Spleen (tissue), 11 donors: ENCODE data around the gene RBM39. TPM values are rescaled to one million over a fixed set of nuclear protein-coding genes. Genes with fewer than 3 reads are reported as not detected.

Source experiments
- DNase-seq: peaks from one replicate; pipeline ENCODE4 v3.0.0-alpha.2; 2020
- H3K27ac ChIP-seq, 8 donors: fragments of 200-600 bp; sonication (generic) in 7 of 8; 1 replicate in 4 of 8; 2 replicates in 4 of 8; pipeline versions ENCODE4 v1.5.0 to v1.8.0; 2016 to 2021; ENCODE audit warnings: inconsistent platforms in 4 of 8, mild to moderate bottlenecking in 4 of 8, moderate library complexity in 1 of 8
- H3K27me3 ChIP-seq, 7 donors: fragments of 200-600 bp; sonication (generic) in 6 of 7; replicated peaks in 1 of 7; 1 replicate in 4 of 7; 2 replicates in 3 of 7; pipeline versions ENCODE4 v1.5.0 to v1.8.0; 2016 to 2021; ENCODE audit warnings: inconsistent platforms in 3 of 7, mild to moderate bottlenecking in 1 of 7
- H3K36me3 ChIP-seq, 6 donors: fragments of 200-600 bp; sonication (generic) in 5 of 6; 1 replicate in 4 of 6; 2 replicates in 2 of 6; pipeline versions ENCODE4 v1.5.0 to v1.8.0; 2016 to 2021; ENCODE audit warnings: inconsistent platforms in 2 of 6
- H3K4me1 ChIP-seq, 6 donors: fragments of 200-600 bp; sonication (generic) in 5 of 6; 1 replicate in 3 of 6; 2 replicates in 3 of 6; pipeline versions ENCODE4 v1.5.0 to v1.8.0; 2016 to 2021; ENCODE audit warnings: inconsistent platforms in 3 of 6
- H3K4me3 ChIP-seq, 8 donors: fragments of 200-600 bp; sonication (generic) in 7 of 8; 1 replicate in 4 of 8; 2 replicates in 4 of 8; pipeline versions ENCODE4 v1.5.0 to v1.8.0; 2016 to 2021; ENCODE audit warnings: inconsistent platforms in 4 of 8, mild to moderate bottlenecking in 4 of 8, moderate library complexity in 2 of 8
- H3K9me3 ChIP-seq, 8 donors: fragments of 200-600 bp; sonication (generic) in 7 of 8; 1 replicate in 4 of 8; 2 replicates in 4 of 8; pipeline versions ENCODE4 v1.5.0 to v1.8.0; 2016 to 2021; ENCODE audit warnings: inconsistent platforms in 4 of 8
- CTCF ChIP-seq, 11 experiments: fragments of 200-600 bp in 7 of 11; fragments of 450-650 bp in 4 of 11; sonication (generic) in 4 of 11; IDR thresholded peaks in 8 of 11; conservative IDR thresholded peaks in 3 of 11; 1 replicate in 7 of 11; 2 replicates in 4 of 11; pipeline versions ENCODE4 v1.4.0 to v1.8.0; 2016 to 2021; ENCODE audit warnings: antibody characterized with exemption in 11 of 11, inconsistent platforms in 4 of 11, mild to moderate bottlenecking in 1 of 11
- POLR2A ChIP-seq, 3 donors: fragments of 450-650 bp; IDR thresholded peaks; one replicate each; pipeline ENCODE4 v1.5.1; 2017; ENCODE audit warnings: antibody characterized with exemption in 3 of 3, mild to moderate bottlenecking in 1 of 3
- POLR2AphosphoS5 ChIP-seq, 3 donors: sonication (generic); formaldehyde crosslinking; IDR thresholded peaks; one replicate each; pipeline ENCODE4 v1.5.1; 2017; ENCODE audit warnings: antibody characterized with exemption in 3 of 3
- WGBS, 5 donors: extraction: QIAGEN DNeasy Blood & Tissue Kit in 3 of 5; methylation state at CpG; one replicate each; pipeline versions ENCODE4 v1.1.5 to v1.1.7; 2013 to 2018; 5-methylcytosine and 5-hydroxymethylcytosine counted together
- intact Hi-C: fragments of 100-400 bp; cut with DNase I; formaldehyde crosslinking; loops from one replicate; pipeline ENCODE4 v1.15.0; 2023; ENCODE audit warnings: low total_unique reads
- polyA plus RNA-seq, 3 donors: library from polyadenylated mRNA; stranded (reverse); fragments of 200-250 nt; gene quantifications; one replicate each; pipeline ENCODE4 v1.2.1, GENCODE V29; 2013
- total RNA-seq, 7 donors: library from RNA; depleted of rRNA in 3 of 7; stranded (reverse); fragments of >200 nt in 3 of 7; fragmentation: NEBNext Ultra II Directional in 4 of 7; extraction: Animal tissue kit (Norgen Biotek cat#: 25700) in 4 of 7; gene quantifications; one replicate each; pipeline versions ENCODE4 v1.1.0 to v1.2.1, GENCODE V29; 2016 to 2021
- donor health status: healthy with polysubstance abuse.
- donor health status: DM: no; HTN: no; CAD: no; lungs with moderate emphysema.
- donor health status: DM: no; HTN: no; CAD: no.
- donor health status: Bipolar disorder and iron deficiency.
- donor health status: healthy.
- donor health status: DM: no; HTN: no; CAD: no.
- donor health status: DM: yes; HTN: yes; CAD: no.

RBM39 gene
- total and polyA plus RNA-seq, 10 donors, result 287 to 649 (median 414) TPM

DNA sequence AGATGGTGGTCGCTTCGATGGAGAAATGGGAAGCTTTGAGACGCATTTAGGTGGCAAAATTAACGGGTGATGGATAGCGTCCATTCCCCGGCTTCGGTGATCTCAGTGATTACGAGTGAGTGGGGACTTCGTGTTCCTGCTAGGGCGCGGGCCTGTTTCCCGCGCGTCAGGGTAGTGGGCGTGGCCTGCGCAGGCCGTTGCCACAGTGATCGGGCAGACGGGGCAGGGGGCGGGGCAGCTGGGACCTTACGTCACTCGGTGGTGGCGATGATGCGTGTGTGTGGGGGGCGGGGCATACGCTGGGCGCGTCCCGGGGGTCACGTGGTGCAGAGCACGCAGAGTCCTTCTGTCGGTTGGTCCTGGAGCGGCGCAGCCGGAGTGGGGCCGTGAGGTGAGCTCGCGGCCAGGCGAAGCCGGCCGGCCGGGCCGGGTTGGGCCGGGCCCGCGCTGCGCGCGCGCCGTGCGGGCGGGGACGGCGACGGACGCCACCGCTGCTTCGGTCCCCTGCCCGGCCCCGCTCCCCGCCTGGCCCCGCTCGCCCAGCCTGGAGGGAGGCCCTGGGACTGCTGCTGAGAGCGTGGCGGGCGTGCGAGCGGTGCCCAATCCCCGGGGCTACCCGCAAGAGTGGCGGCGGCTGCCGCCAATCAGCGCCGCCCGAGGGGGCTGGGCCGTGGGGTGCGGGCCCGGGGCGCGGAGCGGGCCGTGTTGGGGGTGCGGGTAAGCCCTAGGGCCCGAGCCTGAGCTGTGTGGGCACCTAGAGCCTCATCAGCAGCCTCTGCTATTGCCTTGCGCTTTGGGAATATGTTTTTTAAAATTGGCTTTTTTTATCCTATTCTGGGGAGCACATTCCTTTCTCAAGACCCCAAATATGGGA, 29.9 kb upstream of the RBM39 start, which contains the start of gene PHF20:
Gene PHF20, plus strand, starts transcription at position 327 of the 874 bp plus-strand sequence. CDS start 29,508 bp downstream, outside the sequence.
- Histone ChIP-seq H3K4me3 (peak within 1 kb of the TSS; percentile 53 to 80 (median 62)), H3K27me3 (no peaks in the 10 kb centered on the region), H3K4me1 (peaks cover 66 to 94% (median 91%) of the 10 kb centered on the region in 6 donors), H3K9me3 (no peaks in the 10 kb centered on the region), H3K36me3 (peaks cover 0 to 22% (median 2%) of the 10 kb centered on the region in 6 donors), H3K27ac (peak within 1 kb of the TSS; percentile 86 to 99 (median 94))
- WGBS, 5 donors, result 3 to 6% (median 4%) methylated on average over 45 to 87 of the region's 87 CpGs
- intact Hi-C loops, result no loop called here
- TF ChIP-seq POLR2AphosphoS5 (IDR thresholded peaks at IDR 0.05) (peak; percentile 96 to 99 (median 98)), CTCF (IDR thresholded peaks at IDR 0.05 in 8 of 11, conservative IDR thresholded peaks at IDR 0.05 in 3 of 11) (peak in 5 of 11 experiments; percentile 4 to 63 (median 50)), POLR2A (IDR thresholded peaks at IDR 0.05) (peak; percentile 41 to 94 (median 69))
- DNase-seq, result peak; percentile 99

DNA sequence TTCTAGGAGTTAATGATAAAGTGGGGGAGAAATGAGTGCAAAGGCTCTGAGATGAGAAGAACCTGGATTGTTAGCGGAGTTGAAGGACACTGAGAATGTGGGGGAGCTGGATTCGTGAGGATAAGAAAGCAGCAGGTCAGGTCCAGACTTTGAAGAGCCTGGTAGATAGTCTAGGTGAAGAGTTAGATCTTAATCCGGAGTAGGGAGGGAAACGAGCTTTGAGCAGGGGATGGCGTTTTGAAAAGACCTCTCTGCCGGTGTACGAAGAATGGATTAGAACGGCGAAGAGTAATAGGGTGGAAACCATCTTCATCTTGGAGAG, 29.3 kb upstream of the RBM39 start:
- peaks cover 0 to 22% (median 2%) of the 10 kb centered on the region in 6 donors for H3K36me3 ChIP-seq
- H3K9me3 ChIP-seq, result no peaks in the 10 kb centered on the region
- peak overlapping the region in 2 of 8 donors; percentile 62 to 80 for H3K4me3 ChIP-seq
- TF ChIP-seq POLR2AphosphoS5 (IDR thresholded peaks at IDR 0.05) (no peak), CTCF (IDR thresholded peaks at IDR 0.05 in 8 of 11, conservative IDR thresholded peaks at IDR 0.05 in 3 of 11) (no peak), POLR2A (IDR thresholded peaks at IDR 0.05) (no peak)
- H3K4me1 ChIP-seq, result peaks cover 65 to 93% (median 89%) of the 10 kb centered on the region in 6 donors
- intact Hi-C loops, result no loop called here
- 83 to 88% (median 85%) methylated on average over 9 of the region's 9 CpGs for WGBS, 5 donors
- H3K27me3 ChIP-seq, result no peaks in the 10 kb centered on the region
- no peak for DNase-seq
- peak overlapping the region; percentile 86 to 99 (median 94) for H3K27ac ChIP-seq

DNA sequence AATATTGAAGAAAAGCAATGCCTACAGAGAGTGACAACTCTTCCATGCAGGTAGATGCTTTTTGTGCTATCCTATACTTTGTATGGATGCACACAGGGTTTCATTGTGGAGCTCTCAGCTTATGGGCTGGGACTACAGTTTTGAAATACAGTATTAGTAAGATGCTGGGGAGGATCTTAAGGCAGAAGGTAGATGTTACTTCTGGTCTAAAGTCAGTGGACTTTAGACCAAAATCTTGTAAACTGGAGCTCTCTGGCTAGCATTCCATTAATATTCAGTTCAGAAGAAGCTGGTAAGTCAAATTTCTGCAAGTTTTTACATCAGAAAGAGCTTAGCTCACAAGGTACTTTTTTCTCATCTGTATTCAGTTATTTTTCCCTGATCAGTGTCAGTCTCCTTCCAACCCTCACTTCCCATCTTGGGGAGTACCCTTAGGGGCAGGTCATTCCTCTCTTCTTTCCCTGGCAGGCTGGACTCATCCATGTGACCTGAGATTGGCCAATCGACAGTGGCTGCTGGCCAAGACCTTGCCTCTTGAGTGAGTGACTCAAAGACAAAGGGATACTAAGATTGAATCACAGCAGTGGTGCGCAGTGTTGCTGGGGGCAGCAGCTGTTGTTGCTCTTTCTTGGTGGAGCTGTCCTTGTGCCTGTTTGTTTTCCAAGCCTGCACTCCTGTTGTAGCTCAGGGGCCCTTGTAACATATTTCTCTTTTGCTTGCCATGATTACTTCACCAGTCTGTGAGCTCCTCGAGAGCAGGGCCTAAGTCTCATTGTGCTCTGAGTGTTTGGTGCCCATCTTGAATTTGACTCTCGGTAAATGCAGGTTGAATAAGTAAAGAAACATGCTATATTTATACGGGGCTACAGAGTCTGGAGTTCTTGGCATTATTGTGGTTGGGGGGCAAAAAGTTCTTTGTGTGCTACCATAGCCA, 26.9 kb upstream of the RBM39 start:
- DNase-seq, result peak; percentile 92
- no peak for TF ChIP-seq CTCF (IDR thresholded peaks at IDR 0.05 in 8 of 11, conservative IDR thresholded peaks at IDR 0.05 in 3 of 11)
- peak in 2 of 3 donors; percentile 82 to 94 for TF ChIP-seq POLR2AphosphoS5 (IDR thresholded peaks at IDR 0.05)
- TF ChIP-seq POLR2A (IDR thresholded peaks at IDR 0.05), result peak in 1 of 3 donors; percentile 33
- peak overlapping the region in 1 of 8 donors; percentile 60 for H3K4me3 ChIP-seq
- WGBS, 5 donors, result 49 to 67% (median 58%) methylated on average over 5 of the region's 5 CpGs
- no peaks in the 10 kb centered on the region for H3K9me3 ChIP-seq
- H3K27ac ChIP-seq, result peak overlapping the region; percentile 86 to 99 (median 94)
- peaks cover 0 to 2% (median 0%) of the 10 kb centered on the region in 6 donors for H3K36me3 ChIP-seq
- peaks cover 46 to 90% (median 70%) of the 10 kb centered on the region in 6 donors for H3K4me1 ChIP-seq
- no peaks in the 10 kb centered on the region for H3K27me3 ChIP-seq
- intact Hi-C loops, result no loop called here
